ENCODE results near the gene LPIN1. TPM values are rescaled to one million over a fixed set of nuclear protein-coding genes. Genes with fewer than 3 reads are reported as not detected.

Gene LPIN1
- polyA plus RNA-seq, 2 of the 4 experiments (the other 2 are of a cell fraction) = 19.2 to 27.5 TPM

GRCh38 chr2:11719230-11719977, 27.0 kb upstream of the LPIN1 start:
- FAIRE-seq (no peak), DNase-seq (ENCODE audit: low read depth in 1 of 2, low spot score in 1 of 2) (no peak), ATAC-seq (no peak)
- POLR2A ChIA-PET = no interaction called here
- Histone ChIP-seq H3K9me3 (no peaks in the 10 kb centered on the region), H3K27ac (no peak overlapping the region), H3K4me2 (no peak overlapping the region), H3K4me1 (peaks cover 9% of the 10 kb centered on the region; the same call in 2 of the 3 replicates), H3K4me3 (no peak overlapping the region)
- 41% methylated on average over 6 of the region's 6 CpGs for WGBS (ENCODE audit: missing lambda C conversion rate)
- TF ChIP-seq RAD21 (conservative IDR thresholded peaks at IDR 0.05 in 1 of 2, IDR thresholded peaks at IDR 0.05 in 1 of 2) (no peak), HOXA7 (CRISPR knock-in tag; IDR thresholded peaks at IDR 0.05) (no peak), POLR2A (IDR thresholded peaks at IDR 0.05; ENCODE audit: low read length) (no peak), FOSB (CRISPR knock-in tag; IDR thresholded peaks at IDR 0.05) (no peak), EHMT2 (IDR thresholded peaks at IDR 0.05; ENCODE audit: low read depth) (no peak), POLR2AphosphoS2 (conservative IDR thresholded peaks at IDR 0.05; ENCODE audit: low read length) (no peak), PBX3 (IDR thresholded peaks at IDR 0.05) (no peak), MYC (IDR thresholded peaks at IDR 0.05; ENCODE audit: borderline replicate concordance, low read length) (no peak), TP53 (CRISPR knock-in tag; IDR thresholded peaks at IDR 0.05) (no peak), JUNB (IDR thresholded peaks at IDR 0.05) (no peak), JUN (IDR thresholded peaks at IDR 0.05) (no peak), CHD4 (IDR thresholded peaks at IDR 0.05; ENCODE audit: borderline replicate concordance) (no peak), RNF2 (IDR thresholded peaks at IDR 0.05; ENCODE audit: borderline replicate concordance, low read depth) (no peak), HOXB13 (CRISPR knock-in tag; IDR thresholded peaks at IDR 0.05; ENCODE audit: low read depth) (no peak), PHF8 (IDR thresholded peaks at IDR 0.05; ENCODE audit: borderline replicate concordance, low read depth) (no peak), E2F6 (IDR thresholded peaks at IDR 0.05; ENCODE audit: borderline replicate concordance, low read depth) (no peak), FOSL2 (IDR thresholded peaks at IDR 0.05) (no peak), FOSL2 (CRISPR knock-in tag; IDR thresholded peaks at IDR 0.05) (no peak), TFCP2L1 (CRISPR knock-in tag; IDR thresholded peaks at IDR 0.05) (no peak), ATOH8 (CRISPR knock-in tag; IDR thresholded peaks at IDR 0.05; ENCODE audit: low read depth) (no peak)
- CTCF ChIA-PET = interaction anchor here (1.1 to 2.8 kb wide), 6 partner anchors 9 to 65 kb away, joined by 3 to 9 read pairs (median 4); no protein-coding TSS in a partner anchor

- no peak for FAIRE-seq
- ATAC-seq = peak; percentile 32 to 47; a peak in 4 of 6 replicates
- Histone ChIP-seq H3K9me3 (no peaks in the 10 kb centered on the region), H3K4me2 (no peak overlapping the region), H3K4me1 (peaks cover 9% of the 10 kb centered on the region; the same call in 2 of the 3 replicates), H3K27ac (no peak overlapping the region), H3K4me3 (no peak overlapping the region)
- no peak for TF ChIP-seq ZC3H11A (IDR thresholded peaks at IDR 0.05)
- TF ChIP-seq CBX8 (IDR thresholded peaks at IDR 0.05) = no peak
- 36% methylated on average over 7 of the region's 7 CpGs for WGBS (ENCODE audit: missing lambda C conversion rate)
- CTCF ChIA-PET = interaction anchor here (1.2 to 2.6 kb wide), 3 partner anchors 28 to 59 kb away, joined by 3 to 8 read pairs (median 5); partner anchors contain the start of gene NTSR2
- no peak for DNase-seq (ENCODE audit: low read depth in 1 of 2, low spot score in 1 of 2)
- POLR2A ChIA-PET = no interaction called here
Measured at GRCh38 chr2:11720752-11721151, 25.7 kb upstream of the LPIN1 start.

All from A549 (cell line).